ENCODE data around the gene SNX5. TPM values are rescaled to one million over a fixed set of nuclear protein-coding genes. Genes with fewer than 3 reads are reported as not detected.
"Not testable (repeated sequence)": the region's sequence is repeated elsewhere in the genome, so short reads cannot be mapped to it uniquely, and the experiment has no call there.

SNX5 gene
- total RNA-seq, 1 experiment from 2014 or later = 235 TPM

- Histone ChIP-seq H3K4me1 (peaks cover 8% of the 10 kb centered on the region; the same call in 1 of the 2 replicates), H3K4me3 (peak overlapping the region; percentile 93), H3K27ac (peak overlapping the region; percentile 99; the same call in 1 of the 2 replicates), H3K36me3 (peaks cover 56% of the 10 kb centered on the region), H3K27me3 (no peaks in the 10 kb centered on the region), H3K9me3 (replicated peaks) (no peaks in the 10 kb centered on the region)
- DNase-seq = peak; percentile 38 to 64
These were observed 2.9 kb upstream of the SNX5 start for GRCh38 chr20:17971300-17972013.

GRCh38 chr20:17969884-17970409 is 1.4 kb upstream of the SNX5 start:
- Histone ChIP-seq H3K4me1 (peaks cover 13% of the 10 kb centered on the region), H3K4me3 (peak overlapping the region; percentile 93), H3K36me3 (peaks cover 58% of the 10 kb centered on the region), H3K9me3 (replicated peaks) (no peaks in the 10 kb centered on the region), H3K27me3 (no peaks in the 10 kb centered on the region), H3K27ac (peak overlapping the region; percentile 99)
- DNase-seq = peak; percentile 21 to 60

GRCh38 chr20:17969278-17969883 is 787 bp upstream of the SNX5 start:
- Histone ChIP-seq H3K27me3 (no peaks in the 10 kb centered on the region), H3K27ac (peak overlapping the region; percentile 99), H3K9me3 (replicated peaks) (no peaks in the 10 kb centered on the region), H3K4me3 (peak overlapping the region; percentile 93), H3K4me1 (peaks cover 19% of the 10 kb centered on the region), H3K36me3 (peaks cover 61% of the 10 kb centered on the region)
- peak; percentile 47 to 74 for DNase-seq

- H3K4me1 ChIP-seq = peaks cover 24% of the 10 kb centered on the region
- H3K4me3 ChIP-seq = peak overlapping the region; percentile 93
- H3K36me3 ChIP-seq = peaks cover 75% of the 10 kb centered on the region
- no peaks in the 10 kb centered on the region for H3K27me3 ChIP-seq
- DNase-seq = peak; percentile 30 to 36
- no peaks in the 10 kb centered on the region for H3K9me3 ChIP-seq (replicated peaks)
- H3K27ac ChIP-seq = peak overlapping the region; percentile 99
These were observed 851 bp downstream of the SNX5 start for GRCh38 chr20:17967521-17968365.

- H3K27ac ChIP-seq = peak overlapping the region; percentile 99; the same call in 1 of the 2 replicates
- no peaks in the 10 kb centered on the region for H3K9me3 ChIP-seq (replicated peaks)
- peak overlapping the region; percentile 93 for H3K4me3 ChIP-seq
- no peaks in the 10 kb centered on the region for H3K27me3 ChIP-seq
- peaks cover 72% of the 10 kb centered on the region for H3K36me3 ChIP-seq
- H3K4me1 ChIP-seq = peaks cover 29% of the 10 kb centered on the region
- DNase-seq = peak in 1 of 2 experiments; percentile 50
These were observed 1.9 kb downstream of the SNX5 start for GRCh38 chr20:17966432-17967310.

GRCh38 chr20:17965042-17965697 is 3.4 kb downstream of the SNX5 start:
- H3K36me3 ChIP-seq = peaks cover 68% of the 10 kb centered on the region
- no peaks in the 10 kb centered on the region for H3K27me3 ChIP-seq
- H3K4me1 ChIP-seq = peaks cover 38% of the 10 kb centered on the region
- no peaks in the 10 kb centered on the region for H3K9me3 ChIP-seq (replicated peaks)
- H3K27ac ChIP-seq = no peak overlapping the region
- DNase-seq = peak in 1 of 2 experiments; percentile 19
- H3K4me3 ChIP-seq = no peak overlapping the region

- no peaks in the 10 kb centered on the region for H3K27me3 ChIP-seq
- H3K9me3 ChIP-seq (replicated peaks) = no peaks in the 10 kb centered on the region
- peaks cover 38% of the 10 kb centered on the region for H3K4me1 ChIP-seq
- peak in 1 of 2 experiments; percentile 12 for DNase-seq
- H3K27ac ChIP-seq = no peak overlapping the region
- H3K4me3 ChIP-seq = no peak overlapping the region
- H3K36me3 ChIP-seq = peaks cover 72% of the 10 kb centered on the region
These were observed 4.0 kb downstream of the SNX5 start for GRCh38 chr20:17964632-17965031.

GRCh38 chr20:17964073-17964472 is 4.5 kb downstream of the SNX5 start:
- Histone ChIP-seq H3K9me3 (replicated peaks) (no peaks in the 10 kb centered on the region), H3K4me1 (peaks cover 38% of the 10 kb centered on the region), H3K27me3 (no peaks in the 10 kb centered on the region), H3K36me3 (peaks cover 72% of the 10 kb centered on the region), H3K27ac (no peak overlapping the region), H3K4me3 (no peak overlapping the region)
- no peak for DNase-seq

- DNase-seq = peak in 1 of 2 experiments; percentile 15
- Histone ChIP-seq H3K4me1 (peaks cover 39% of the 10 kb centered on the region), H3K36me3 (peaks cover 79% of the 10 kb centered on the region), H3K27ac (no peak overlapping the region), H3K27me3 (no peaks in the 10 kb centered on the region), H3K9me3 (replicated peaks) (no peaks in the 10 kb centered on the region), H3K4me3 (no peak overlapping the region)
These were observed 5.3 kb downstream of the SNX5 start for GRCh38 chr20:17963114-17963897.

GRCh38 chr20:17961587-17961940 is 7.0 kb downstream of the SNX5 start:
- Histone ChIP-seq H3K27ac (no peak overlapping the region), H3K4me1 (peaks cover 39% of the 10 kb centered on the region), H3K4me3 (no peak overlapping the region), H3K36me3 (peaks cover 76% of the 10 kb centered on the region), H3K27me3 (no peaks in the 10 kb centered on the region), H3K9me3 (replicated peaks) (no peaks in the 10 kb centered on the region)
- DNase-seq = no peak

GRCh38 chr20:17960927-17961586 is 7.5 kb downstream of the SNX5 start:
- peak in 1 of 2 experiments; percentile 62 for DNase-seq
- Histone ChIP-seq H3K4me3 (no peak overlapping the region), H3K36me3 (peaks cover 74% of the 10 kb centered on the region), H3K4me1 (peaks cover 36% of the 10 kb centered on the region), H3K27me3 (no peaks in the 10 kb centered on the region), H3K9me3 (replicated peaks) (no peaks in the 10 kb centered on the region), H3K27ac (no peak overlapping the region)

- DNase-seq; H3K27ac ChIP-seq; H3K9me3 ChIP-seq (replicated peaks); H3K27me3 ChIP-seq; H3K4me3 ChIP-seq: not testable (repeated sequence)
- Histone ChIP-seq H3K4me1 (peaks cover 36% of the 10 kb centered on the region), H3K36me3 (peaks cover 75% of the 10 kb centered on the region)
These were observed 8.2 kb downstream of the SNX5 start for GRCh38 chr20:17960400-17960885.

Data from SJCRH30 (cell line).